GM12878 (cell line): ENCODE results near the gene AK5. TPM values are rescaled to one million over a fixed set of nuclear protein-coding genes. Genes with fewer than 3 reads are reported as not detected.

Experiments used
- ATAC-seq: fragments of 200-7000 bp; cut with Tn5 transposase; 3 replicates; pipeline ENCODE4 v1.9.1; 2020; ENCODE audit warnings: mild to moderate bottlenecking, moderate library complexity
- BruUV-seq: library from RNA; stranded (reverse); fragments of 400-500 nt; replicated peaks from 2 replicates; lab custom pipeline; 2021; lab: Mats Ljungman, UMichigan
- CTCF ChIA-PET: fragments of 300-600 bp; sonication (Branson Sonifier 250); formaldehyde crosslinking; extraction: SDS; loops from one replicate; lab custom pipeline; 2021; ENCODE audit warnings: inconsistent platforms; lab: Yijun Ruan, JAX
- POLR2A ChIA-PET: fragments of 350-600 bp; formaldehyde crosslinking; extraction: SDS; loops from one replicate; lab custom pipeline; 2021; ENCODE audit warnings: inconsistent platforms; lab: Charles Lee
- RAD21 ChIA-PET: fragments of 300-600 bp; sonication (Branson Sonifier 250); formaldehyde crosslinking; loops from one replicate; lab custom pipeline; 2023; ENCODE audit warnings: antibody characterized with exemption; ENCODE audit not compliant: unreplicated experiment; lab: Charles Lee
- SMC1A ChIA-PET: fragments of 300-600 bp; sonication (Branson Sonifier 250); formaldehyde crosslinking; loops from one replicate; lab custom pipeline; 2023; ENCODE audit not compliant: unreplicated experiment, uncharacterized antibody; lab: Charles Lee
- DNase-seq: peaks from one replicate; pipeline ENCODE4 v3.0.0-alpha.2; 2011; ENCODE audit warnings: low read depth, low spot score
- FAIRE-seq: peaks from 3 replicates; lab custom pipeline; 2011; peaks lifted over from hg19 to GRCh38; lab: Jason Lieb, UNC
- H2AFZ ChIP-seq: 2 replicates; pipeline ENCODE4 v1.6.0; 2011; ENCODE audit warnings: low read depth, low read length, control low read depth; ENCODE audit not compliant: control insufficient read depth
- H3K27ac ChIP-seq: 2 replicates; pipeline ENCODE4 v1.5.1; 2011; ENCODE audit warnings: control low read depth; ENCODE audit not compliant: control insufficient read depth, insufficient read depth
- H3K27me3 ChIP-seq, 2 experiments: replicated peaks in 1 of 2; 2 replicates each; pipeline versions ENCODE4 v1.6.0 to v1.6.1; 2011; ENCODE audit warnings: low read length in 1 of 2; ENCODE audit not compliant: control insufficient read depth in 2 of 2, insufficient read depth in 2 of 2
- H3K36me3 ChIP-seq, 2 experiments: 2 replicates each; pipeline ENCODE4 v1.5.1; 2011; ENCODE audit warnings: low read length in 1 of 2; ENCODE audit not compliant: control insufficient read depth in 2 of 2, insufficient read depth in 2 of 2
- H3K4me1 ChIP-seq: 2 replicates; pipeline ENCODE4 v1.6.1; 2011; ENCODE audit warnings: mild to moderate bottlenecking, low read length, moderate library complexity, mixed read lengths; ENCODE audit not compliant: control insufficient read depth, insufficient read depth
- H3K4me2 ChIP-seq: 2 replicates; pipeline ENCODE4 v1.6.0; 2011; ENCODE audit warnings: control low read depth; ENCODE audit not compliant: control insufficient read depth, insufficient read depth
- H3K4me3 ChIP-seq: fragments of 200-600 bp; sonication (generic); 2 replicates; pipeline ENCODE4 v1.5.1; 2016
- H3K79me2 ChIP-seq: 2 replicates; pipeline ENCODE4 v1.6.0; 2011; ENCODE audit warnings: low read length; ENCODE audit not compliant: control insufficient read depth, insufficient read depth
- H3K9ac ChIP-seq: 2 replicates; pipeline ENCODE4 v1.8.0; 2011; ENCODE audit warnings: low read length, control low read depth, mixed read lengths; ENCODE audit not compliant: control insufficient read depth, insufficient read depth
- H3K9me3 ChIP-seq: replicated peaks from 3 replicates; pipeline ENCODE4 v1.5.1; 2011; ENCODE audit warnings: mild to moderate bottlenecking, low read length; ENCODE audit not compliant: control insufficient read depth, insufficient read depth
- H4K20me1 ChIP-seq: 2 replicates; pipeline ENCODE4 v1.6.0; 2011; ENCODE audit not compliant: control insufficient read depth, insufficient read depth
- ATF7 ChIP-seq: fragments of 450-650 bp; IDR thresholded peaks from 2 replicates; pipeline ENCODE4 v1.6.1; 2016; ENCODE audit warnings: low read depth, mild to moderate bottlenecking
- CBFB ChIP-seq: IDR thresholded peaks from 2 replicates; pipeline ENCODE4 v1.6.1; 2016; ENCODE audit warnings: antibody characterized with exemption, low read depth
- CBX3 ChIP-seq: fragments of 200-600 bp; sonication (generic); IDR thresholded peaks from 2 replicates; pipeline ENCODE4 v1.6.1; 2016; ENCODE audit warnings: low read depth, borderline replicate concordance
- ETV6 ChIP-seq, 2 experiments: fragments of 450-650 bp in 1 of 2; IDR thresholded peaks in 1 of 2; conservative IDR thresholded peaks in 1 of 2; 2 replicates each; pipeline ENCODE4 v1.6.1; 2014; ENCODE audit warnings: antibody characterized with exemption in 1 of 2, borderline replicate concordance in 1 of 2, low read depth in 1 of 2, mild to moderate bottlenecking in 1 of 2, moderate library complexity in 1 of 2
- HSF1 ChIP-seq: fragments of 150-350 bp; IDR thresholded peaks from 2 replicates; pipeline ENCODE4 v1.6.1; 2014; ENCODE audit warnings: mild to moderate bottlenecking, low read depth, low read length
- MXI1 ChIP-seq: fragments of 150-350 bp; IDR thresholded peaks from 2 replicates; pipeline ENCODE4 v1.6.1; 2011; ENCODE audit warnings: low read depth, mild to moderate bottlenecking, inconsistent platforms, low read length, improper control_type of control experiment
- NFIC ChIP-seq: IDR thresholded peaks from 2 replicates; pipeline ENCODE4 v1.6.1; 2012; ENCODE audit warnings: low read depth, mild to moderate bottlenecking, inconsistent platforms, low read length, moderate library complexity
- RCOR1 ChIP-seq: conservative IDR thresholded peaks from 2 replicates; pipeline ENCODE4 v1.6.1; 2012; ENCODE audit warnings: low read depth, low read length, improper control_type of control experiment
- STAT1 ChIP-seq: fragments of 450-650 bp; conservative IDR thresholded peaks from 2 replicates; pipeline ENCODE4 v1.6.1; 2014; ENCODE audit warnings: antibody characterized with exemption, mild to moderate bottlenecking
- SUZ12 ChIP-seq: fragments of 200-600 bp; sonication (generic); IDR thresholded peaks from one replicate; pipeline ENCODE4 v1.6.1; 2018; ENCODE audit warnings: antibody characterized with exemption, mild to moderate bottlenecking; ENCODE audit not compliant: unreplicated experiment
- ZBTB4 ChIP-seq: fragments of 450-650 bp; formaldehyde crosslinking; IDR thresholded peaks from 2 replicates; pipeline ENCODE4 v1.4.0; 2022; ENCODE audit warnings: mild to moderate bottlenecking, moderate library complexity
- ZNF207 ChIP-seq: fragments of 450-650 bp; IDR thresholded peaks from 2 replicates; pipeline ENCODE4 v1.6.1; 2014; ENCODE audit warnings: antibody characterized with exemption, mild to moderate bottlenecking, borderline replicate concordance
- ZSCAN29 ChIP-seq: fragments of 450-650 bp; IDR thresholded peaks from 2 replicates; pipeline ENCODE4 v1.6.1; 2017; ENCODE audit warnings: mild to moderate bottlenecking, moderate library complexity
- WGBS: methylation state at CpG from one replicate; pipeline ENCODE4 v1.1.6; 2016; ENCODE audit warnings: low lambda C conversion rate; ENCODE audit not compliant: insufficient replicate concordance, insufficient coverage; ENCODE audit errors: missing lambda C conversion rate; 5-methylcytosine and 5-hydroxymethylcytosine counted together
- in situ Hi-C: fragments of 300-500 bp; cut with MboI; formaldehyde crosslinking; loops from 9 replicates; pipeline ENCODE4 v1.14.3; 2018; ENCODE audit warnings: mixed read lengths
- intact Hi-C: fragments of 100-400 bp; cut with micrococcal nuclease; formaldehyde crosslinking; loops from one replicate; pipeline ENCODE4 v1.14.2; 2022; ENCODE audit not compliant: unreplicated experiment
- polyA plus RNA-seq, 11 experiments: library from polyadenylated mRNA; depleted of rRNA in 4 of 11; unstranded in 6 of 11; stranded (reverse) in 5 of 11; fragments of >200 nt; fragmentation: Nextera tagmentation in 4 of 11; fragmentation: Illumina TruSeq in 1 of 11; extraction: Ambion mirVana in 4 of 11; extraction: Trizol in 1 of 11; gene quantifications; 1 replicate in 1 of 11; 2 replicates in 10 of 11; pipeline versions ENCODE4 v1.2.1 to v1.2.3, GENCODE V29; 2011 to 2016; ENCODE audit warnings: inconsistent platforms in 2 of 11, missing spikeins in 2 of 11, low read depth in 1 of 11
- total RNA-seq, 4 experiments: library from RNA; depleted of rRNA in 3 of 4; stranded (reverse); fragments of >200 nt in 3 of 4; fragmentation: Illumina TruSeq in 1 of 4; extraction: Trizol in 1 of 4; gene quantifications; 2 replicates each; pipeline versions ENCODE4 v1.2.1 to v1.2.3, GENCODE V29; 2013 to 2021
- TF ChIP-seq, protein P1 (sequence below): IDR thresholded peaks from 2 replicates; pipeline ENCODE4 v1.6.1; 2012; ENCODE audit warnings: mild to moderate bottlenecking, low read depth, low read length
- TF ChIP-seq, protein P2 (sequence below): fragments of 450-650 bp; IDR thresholded peaks from 2 replicates; pipeline ENCODE4 v1.6.1; 2014; ENCODE audit warnings: mild to moderate bottlenecking

Gene AK5
- total and polyA plus RNA-seq, 10 of the 15 experiments (the other 5 are each of a cell fraction or from before 2014, with no cell fraction given): 0.08 to 0.33 TPM; not detected in 8

DNA sequence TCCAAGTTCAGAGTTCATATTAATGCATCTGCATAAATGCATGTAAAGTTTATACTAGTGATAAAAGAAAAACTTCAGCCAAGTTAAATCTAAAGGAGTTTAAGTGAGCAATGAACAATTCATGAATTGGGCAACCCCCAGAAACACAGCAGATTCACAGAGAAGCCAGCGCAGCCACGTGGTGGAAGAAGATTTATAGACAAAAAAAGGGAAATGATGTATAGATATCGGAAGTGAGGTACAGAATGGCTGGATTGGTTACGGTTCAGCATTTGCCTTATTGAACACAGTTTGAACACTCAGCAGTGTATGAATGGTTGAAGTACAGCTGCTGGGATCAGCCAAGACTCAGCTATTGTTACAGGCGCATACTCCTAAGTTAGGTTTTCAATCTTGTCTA lies 5.7 kb downstream of the AK5 start (continued):
- TF ChIP-seq NFIC (no peak), SUZ12 (no peak), ETV6 (conservative IDR thresholded peaks at IDR 0.05 in 1 of 2, IDR thresholded peaks at IDR 0.05 in 1 of 2; ENCODE audit: borderline replicate concordance in 1 of 2, low read depth in 1 of 2) (no peak), ATF7 (no peak)

- in situ Hi-C loops: no loop called here
- 45% methylated on average over 1 of the region's 1 CpG for WGBS
- no peaks in the 10 kb centered on the region for H3K79me2 ChIP-seq
- no peak for TF ChIP-seq CBFB
- TF ChIP-seq ZNF207: no peak
- no peak for TF ChIP-seq ZSCAN29
- TF ChIP-seq CBX3: no peak
- no peak for TF ChIP-seq HSF1
- TF ChIP-seq STAT1: no peak
- TF ChIP-seq MXI1: no peak
- TF ChIP-seq ZBTB4 (CRISPR knock-in tag): no peak
- TF ChIP-seq, protein P1, sequence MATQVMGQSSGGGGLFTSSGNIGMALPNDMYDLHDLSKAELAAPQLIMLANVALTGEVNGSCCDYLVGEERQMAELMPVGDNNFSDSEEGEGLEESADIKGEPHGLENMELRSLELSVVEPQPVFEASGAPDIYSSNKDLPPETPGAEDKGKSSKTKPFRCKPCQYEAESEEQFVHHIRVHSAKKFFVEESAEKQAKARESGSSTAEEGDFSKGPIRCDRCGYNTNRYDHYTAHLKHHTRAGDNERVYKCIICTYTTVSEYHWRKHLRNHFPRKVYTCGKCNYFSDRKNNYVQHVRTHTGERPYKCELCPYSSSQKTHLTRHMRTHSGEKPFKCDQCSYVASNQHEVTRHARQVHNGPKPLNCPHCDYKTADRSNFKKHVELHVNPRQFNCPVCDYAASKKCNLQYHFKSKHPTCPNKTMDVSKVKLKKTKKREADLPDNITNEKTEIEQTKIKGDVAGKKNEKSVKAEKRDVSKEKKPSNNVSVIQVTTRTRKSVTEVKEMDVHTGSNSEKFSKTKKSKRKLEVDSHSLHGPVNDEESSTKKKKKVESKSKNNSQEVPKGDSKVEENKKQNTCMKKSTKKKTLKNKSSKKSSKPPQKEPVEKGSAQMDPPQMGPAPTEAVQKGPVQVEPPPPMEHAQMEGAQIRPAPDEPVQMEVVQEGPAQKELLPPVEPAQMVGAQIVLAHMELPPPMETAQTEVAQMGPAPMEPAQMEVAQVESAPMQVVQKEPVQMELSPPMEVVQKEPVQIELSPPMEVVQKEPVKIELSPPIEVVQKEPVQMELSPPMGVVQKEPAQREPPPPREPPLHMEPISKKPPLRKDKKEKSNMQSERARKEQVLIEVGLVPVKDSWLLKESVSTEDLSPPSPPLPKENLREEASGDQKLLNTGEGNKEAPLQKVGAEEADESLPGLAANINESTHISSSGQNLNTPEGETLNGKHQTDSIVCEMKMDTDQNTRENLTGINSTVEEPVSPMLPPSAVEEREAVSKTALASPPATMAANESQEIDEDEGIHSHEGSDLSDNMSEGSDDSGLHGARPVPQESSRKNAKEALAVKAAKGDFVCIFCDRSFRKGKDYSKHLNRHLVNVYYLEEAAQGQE: no peak
- TF ChIP-seq, protein P2, sequence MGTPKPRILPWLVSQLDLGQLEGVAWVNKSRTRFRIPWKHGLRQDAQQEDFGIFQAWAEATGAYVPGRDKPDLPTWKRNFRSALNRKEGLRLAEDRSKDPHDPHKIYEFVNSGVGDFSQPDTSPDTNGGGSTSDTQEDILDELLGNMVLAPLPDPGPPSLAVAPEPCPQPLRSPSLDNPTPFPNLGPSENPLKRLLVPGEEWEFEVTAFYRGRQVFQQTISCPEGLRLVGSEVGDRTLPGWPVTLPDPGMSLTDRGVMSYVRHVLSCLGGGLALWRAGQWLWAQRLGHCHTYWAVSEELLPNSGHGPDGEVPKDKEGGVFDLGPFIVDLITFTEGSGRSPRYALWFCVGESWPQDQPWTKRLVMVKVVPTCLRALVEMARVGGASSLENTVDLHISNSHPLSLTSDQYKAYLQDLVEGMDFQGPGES: no peak
- TF ChIP-seq RCOR1: no peak
Observed at GRCh38 chr1:77288275-77288674, 6.5 kb downstream of the AK5 start.

More at GRCh38 chr1:77288275-77288674, 6.5 kb downstream of the AK5 start:
- DNase-seq: no peak
- BruUV-seq: no TSS peak
- ATAC-seq: no peak
- peaks cover 0 to 2% of the 10 kb centered on the region in 2 experiments; a peak in 1 of 4 replicates for H3K27me3 ChIP-seq
- H3K4me1 ChIP-seq: no peaks in the 10 kb centered on the region
- intact Hi-C loops: no loop called here
- ChIA-PET CTCF (no interaction called here), SMC1A (no interaction called here), RAD21 (no interaction called here), POLR2A (no interaction called here)
- no peak overlapping the region for H2AFZ ChIP-seq
- H4K20me1 ChIP-seq: no peaks in the 10 kb centered on the region
- no peak overlapping the region for H3K27ac ChIP-seq
- FAIRE-seq: no peak
- no peak overlapping the region for H3K4me3 ChIP-seq
- H3K36me3 ChIP-seq: no peaks in the 10 kb centered on the region
- no peak overlapping the region for H3K4me2 ChIP-seq
- no peak overlapping the region for H3K9ac ChIP-seq
- no peaks in the 10 kb centered on the region for H3K9me3 ChIP-seq
